HUES6 (cell line): Measurements from ENCODE around the gene ENOX1.

Experiments used
- H3K27ac ChIP-seq: 2 replicates; pipeline ENCODE4 v1.7.0; 2013; ENCODE audit warnings: low read depth, mild to moderate bottlenecking, low read length, inconsistent platforms
- H3K27me3 ChIP-seq: 2 replicates; pipeline ENCODE4 v1.6.1; 2013; ENCODE audit warnings: low read length; ENCODE audit not compliant: control insufficient read depth, insufficient read depth
- H3K36me3 ChIP-seq: 2 replicates; pipeline ENCODE4 v1.6.1; 2013; ENCODE audit warnings: low read length; ENCODE audit not compliant: control insufficient read depth, insufficient read depth
- H3K4me1 ChIP-seq: 2 replicates; pipeline ENCODE4 v1.6.1; 2013; ENCODE audit warnings: low read length; ENCODE audit not compliant: control insufficient read depth, insufficient read depth
- H3K4me3 ChIP-seq: 2 replicates; pipeline ENCODE4 v1.5.1; 2013; ENCODE audit warnings: low read depth, low read length
- H3K9ac ChIP-seq: one replicate; pipeline ENCODE4 v1.6.1; 2013; ENCODE audit warnings: mild to moderate bottlenecking, low read length
- H3K9me3 ChIP-seq: 2 replicates; pipeline ENCODE4 v1.6.1; 2013; ENCODE audit warnings: low read depth, low read length; ENCODE audit not compliant: control insufficient read depth, insufficient read depth

ENOX1 gene

GRCh38 chr13:43698009-43698408 is 88.8 kb downstream of the ENOX1 start:
- Histone ChIP-seq H3K4me1 (peaks cover 13% of the 10 kb centered on the region), H3K36me3 (no peaks in the 10 kb centered on the region), H3K4me3 (no peak overlapping the region), H3K9me3 (no peaks in the 10 kb centered on the region), H3K27me3 (no peaks in the 10 kb centered on the region), H3K27ac (no peak overlapping the region), H3K9ac (no peak overlapping the region)

GRCh38 chr13:43697323-43697722 is 89.4 kb downstream of the ENOX1 start:
- Histone ChIP-seq H3K4me3 (no peak overlapping the region), H3K9ac (no peak overlapping the region), H3K4me1 (peaks cover 14% of the 10 kb centered on the region), H3K36me3 (no peaks in the 10 kb centered on the region), H3K27me3 (no peaks in the 10 kb centered on the region), H3K9me3 (no peaks in the 10 kb centered on the region), H3K27ac (no peak overlapping the region)

GRCh38 chr13:43694146-43694664 is 92.6 kb downstream of the ENOX1 start:
- no peak overlapping the region for H3K27ac ChIP-seq
- no peaks in the 10 kb centered on the region for H3K36me3 ChIP-seq
- no peaks in the 10 kb centered on the region for H3K9me3 ChIP-seq
- H3K4me3 ChIP-seq: no peak overlapping the region
- H3K4me1 ChIP-seq: peaks cover 14% of the 10 kb centered on the region
- H3K9ac ChIP-seq: no peak overlapping the region
- H3K27me3 ChIP-seq: no peaks in the 10 kb centered on the region

GRCh38 chr13:43693639-43694038 is 93.1 kb downstream of the ENOX1 start:
- H3K27me3 ChIP-seq: no peaks in the 10 kb centered on the region
- H3K9me3 ChIP-seq: no peaks in the 10 kb centered on the region
- H3K27ac ChIP-seq: no peak overlapping the region
- no peak overlapping the region for H3K9ac ChIP-seq
- H3K36me3 ChIP-seq: no peaks in the 10 kb centered on the region
- peaks cover 14% of the 10 kb centered on the region for H3K4me1 ChIP-seq
- H3K4me3 ChIP-seq: no peak overlapping the region

- no peaks in the 10 kb centered on the region for H3K9me3 ChIP-seq
- no peak overlapping the region for H3K9ac ChIP-seq
- no peaks in the 10 kb centered on the region for H3K27me3 ChIP-seq
Observed at GRCh38 chr13:43688227-43688907, 98.4 kb downstream of the ENOX1 start.

GRCh38 chr13:43687038-43687437 is 99.7 kb downstream of the ENOX1 start:
- H3K27me3 ChIP-seq: no peaks in the 10 kb centered on the region
- no peak overlapping the region for H3K4me3 ChIP-seq
- H3K36me3 ChIP-seq: no peaks in the 10 kb centered on the region
- H3K27ac ChIP-seq: no peak overlapping the region
- no peak overlapping the region for H3K9ac ChIP-seq
- no peaks in the 10 kb centered on the region for H3K9me3 ChIP-seq
- H3K4me1 ChIP-seq: peaks cover 3% of the 10 kb centered on the region; the same call in 1 of the 2 replicates

More at GRCh38 chr13:43688227-43688907, 98.4 kb downstream of the ENOX1 start:
- no peaks in the 10 kb centered on the region for H3K36me3 ChIP-seq
- H3K4me3 ChIP-seq: no peak overlapping the region
- H3K27ac ChIP-seq: no peak overlapping the region
- peaks cover 7% of the 10 kb centered on the region for H3K4me1 ChIP-seq

- Histone ChIP-seq H3K36me3 (no peaks in the 10 kb centered on the region), H3K9ac (no peak overlapping the region), H3K27ac (no peak overlapping the region), H3K9me3 (no peaks in the 10 kb centered on the region), H3K4me1 (peaks cover 3% of the 10 kb centered on the region; the same call in 1 of the 2 replicates), H3K27me3 (no peaks in the 10 kb centered on the region), H3K4me3 (no peak overlapping the region)
Observed at GRCh38 chr13:43686557-43686956, 100.2 kb downstream of the ENOX1 start.

- Histone ChIP-seq H3K36me3 (no peaks in the 10 kb centered on the region), H3K4me1 (peaks cover 3% of the 10 kb centered on the region; the same call in 1 of the 2 replicates), H3K27ac (no peak overlapping the region), H3K9ac (no peak overlapping the region), H3K4me3 (no peak overlapping the region), H3K9me3 (no peaks in the 10 kb centered on the region), H3K27me3 (no peaks in the 10 kb centered on the region)
Observed at GRCh38 chr13:43684963-43685725, 101.6 kb downstream of the ENOX1 start.

- peaks cover 3% of the 10 kb centered on the region; the same call in 1 of the 2 replicates for H3K4me1 ChIP-seq
- H3K9me3 ChIP-seq: no peaks in the 10 kb centered on the region
- no peak overlapping the region for H3K4me3 ChIP-seq
- H3K36me3 ChIP-seq: no peaks in the 10 kb centered on the region
- no peak overlapping the region for H3K9ac ChIP-seq
- no peak overlapping the region for H3K27ac ChIP-seq
- no peaks in the 10 kb centered on the region for H3K27me3 ChIP-seq
Observed at GRCh38 chr13:43682701-43683100, 104.1 kb downstream of the ENOX1 start.

GRCh38 chr13:43676320-43676719 is 110.5 kb downstream of the ENOX1 start:
- Histone ChIP-seq H3K4me1 (no peaks in the 10 kb centered on the region), H3K27ac (no peak overlapping the region), H3K36me3 (no peaks in the 10 kb centered on the region), H3K4me3 (no peak overlapping the region), H3K27me3 (no peaks in the 10 kb centered on the region), H3K9ac (no peak overlapping the region), H3K9me3 (no peaks in the 10 kb centered on the region)

GRCh38 chr13:43675577-43675976 is 111.2 kb downstream of the ENOX1 start:
- no peaks in the 10 kb centered on the region for H3K27me3 ChIP-seq
- no peaks in the 10 kb centered on the region for H3K36me3 ChIP-seq
- no peak overlapping the region for H3K27ac ChIP-seq
- no peak overlapping the region for H3K4me3 ChIP-seq
- no peaks in the 10 kb centered on the region for H3K9me3 ChIP-seq
- H3K9ac ChIP-seq: no peak overlapping the region
- no peaks in the 10 kb centered on the region for H3K4me1 ChIP-seq
